ENCODE results near the gene DDX51. TPM values are rescaled to one million over a fixed set of nuclear protein-coding genes. Genes with fewer than 3 reads are reported as not detected.

DDX51 gene
- total and polyA plus RNA-seq, 2 of the 13 experiments (the other 11 are each of a cell fraction or from before 2014, with no cell fraction given) = 10.1 TPM

DNA sequence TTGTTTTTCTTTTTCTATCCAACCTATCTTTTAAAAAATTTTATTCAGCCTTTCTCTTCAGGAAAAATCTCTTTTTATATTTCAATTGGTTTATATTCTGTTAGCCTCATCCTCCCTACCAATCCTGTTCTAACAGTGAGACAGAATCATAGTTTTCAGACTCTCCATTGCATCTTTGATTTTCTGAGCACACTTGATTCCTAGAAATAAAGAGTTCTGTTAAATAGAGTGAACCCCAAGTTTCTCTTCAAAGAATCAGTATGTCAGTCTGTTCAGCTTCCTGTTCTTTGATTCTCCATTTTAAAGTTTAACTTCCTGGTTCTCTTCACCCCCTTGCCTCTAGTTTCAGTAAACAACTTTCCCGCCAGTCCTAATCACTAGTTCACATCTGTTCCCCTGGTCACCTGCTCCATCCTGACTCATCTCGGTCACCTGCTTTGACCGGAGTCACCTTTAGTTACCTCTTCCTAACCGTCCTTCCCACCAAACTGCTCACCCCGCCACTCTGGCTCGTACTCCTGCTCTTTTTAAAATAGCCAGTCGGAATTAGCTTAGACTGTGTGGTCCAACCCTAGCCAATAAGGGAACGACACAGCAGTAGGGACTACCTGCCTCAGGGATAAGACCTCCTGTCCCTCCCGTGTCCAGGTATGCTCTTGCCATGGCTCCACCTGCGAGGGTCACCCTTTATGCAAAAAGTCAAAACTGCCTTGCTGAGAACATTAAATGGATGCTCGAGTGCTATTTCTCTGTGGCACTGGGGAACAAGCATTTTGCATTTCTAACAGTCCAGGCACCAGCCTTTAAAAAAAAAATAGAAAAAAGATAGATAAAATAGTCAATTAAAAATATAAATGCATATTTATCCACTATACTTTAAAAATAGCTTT, 48.4 kb downstream of the DDX51 start (continued):
- TF ChIP-seq RARA (CRISPR knock-in tag; IDR thresholded peaks at IDR 0.05) = peak; percentile 50; the same call in 1 of the 2 replicates
- TF ChIP-seq ZNF543 (CRISPR knock-in tag; IDR thresholded peaks at IDR 0.05) = no peak
- TF ChIP-seq ZNF891 (CRISPR knock-in tag; IDR thresholded peaks at IDR 0.05) = no peak
- peak; percentile 22; the same call in 1 of the 2 replicates for TF ChIP-seq SAP130 (CRISPR knock-in tag; IDR thresholded peaks at IDR 0.05; ENCODE audit: low read depth)
- TF ChIP-seq, protein P1, sequence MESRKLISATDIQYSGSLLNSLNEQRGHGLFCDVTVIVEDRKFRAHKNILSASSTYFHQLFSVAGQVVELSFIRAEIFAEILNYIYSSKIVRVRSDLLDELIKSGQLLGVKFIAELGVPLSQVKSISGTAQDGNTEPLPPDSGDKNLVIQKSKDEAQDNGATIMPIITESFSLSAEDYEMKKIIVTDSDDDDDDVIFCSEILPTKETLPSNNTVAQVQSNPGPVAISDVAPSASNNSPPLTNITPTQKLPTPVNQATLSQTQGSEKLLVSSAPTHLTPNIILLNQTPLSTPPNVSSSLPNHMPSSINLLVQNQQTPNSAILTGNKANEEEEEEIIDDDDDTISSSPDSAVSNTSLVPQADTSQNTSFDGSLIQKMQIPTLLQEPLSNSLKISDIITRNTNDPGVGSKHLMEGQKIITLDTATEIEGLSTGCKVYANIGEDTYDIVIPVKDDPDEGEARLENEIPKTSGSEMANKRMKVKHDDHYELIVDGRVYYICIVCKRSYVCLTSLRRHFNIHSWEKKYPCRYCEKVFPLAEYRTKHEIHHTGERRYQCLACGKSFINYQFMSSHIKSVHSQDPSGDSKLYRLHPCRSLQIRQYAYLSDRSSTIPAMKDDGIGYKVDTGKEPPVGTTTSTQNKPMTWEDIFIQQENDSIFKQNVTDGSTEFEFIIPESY (CRISPR knock-in tag; IDR thresholded peaks at IDR 0.05) = peak; percentile 84

DNA sequence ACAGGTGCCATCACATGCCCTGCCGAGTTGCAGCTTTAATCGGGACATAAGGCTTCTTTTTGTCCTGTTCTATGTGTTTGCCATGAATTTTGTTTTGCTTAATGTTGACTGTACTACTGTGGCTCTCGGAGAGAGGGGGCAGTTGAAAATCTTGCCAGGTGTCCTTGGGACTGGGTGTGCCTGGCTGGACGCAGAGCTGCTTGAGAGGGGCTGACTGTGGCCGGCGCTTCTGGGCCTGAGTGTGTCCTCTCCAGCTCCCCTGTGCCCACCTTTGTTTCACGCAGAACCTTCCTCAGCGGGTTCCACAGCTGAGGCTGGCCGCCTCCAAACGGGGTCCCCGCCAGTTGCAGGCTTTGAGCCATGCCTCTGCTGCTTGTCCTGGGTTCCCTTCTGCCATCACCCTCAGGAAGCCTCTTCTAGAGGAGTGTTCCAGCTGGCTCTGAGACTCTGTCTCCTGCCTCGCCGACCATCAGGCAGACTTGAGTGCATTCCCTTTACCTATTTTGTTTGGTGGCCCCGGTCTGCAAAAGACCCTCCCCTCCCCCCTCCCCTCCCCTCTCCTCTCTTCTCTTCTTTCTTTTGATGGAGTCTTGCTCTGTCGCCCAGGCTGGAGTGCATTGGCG, 49.7 kb downstream of the DDX51 start:
- Histone ChIP-seq H3K27me3 (ENCODE audit: control insufficient read depth in 1 of 2, insufficient read depth in 2 of 2, low read length in 2 of 2) (no peaks in the 10 kb centered on the region), H4K20me1 (ENCODE audit: insufficient read depth, low read length) (0 out of 2 replicates have a peak, but pooled peaks cover 3% of the 10 kb centered on the region), H3K4me2 (ENCODE audit: low read depth, low read length) (no peak overlapping the region), H2AFZ (ENCODE audit: low read length) (no peak overlapping the region), H3K9ac (ENCODE audit: insufficient read depth, low read depth, low read length) (no peak overlapping the region), H3K79me2 (ENCODE audit: insufficient read depth, low read length) (peaks cover 2% of the 10 kb centered on the region), H3K27ac (ENCODE audit: extremely low read length, insufficient read depth, low read length) (no peak overlapping the region), H3K9me3 (ENCODE audit: low read length) (no peaks in the 10 kb centered on the region), H3K36me3 (replicated peaks in 1 of 2; ENCODE audit: control insufficient read depth in 1 of 2, insufficient read depth in 2 of 2, low read length in 2 of 2) (peaks cover 1 to 31% of the 10 kb centered on the region in 2 experiments; a peak in 4 of 5 replicates), H3K4me1 (ENCODE audit: insufficient read depth, low read length) (no peaks in the 10 kb centered on the region), H3K4me3 (replicated peaks in 1 of 3; ENCODE audit: insufficient read depth in 1 of 3, low read depth in 2 of 3, low read length in 3 of 3) (no peak overlapping the region)
- POLR2A ChIA-PET = no interaction called here
- in situ Hi-C loops (cut with HindIII; ENCODE audit: extremely low pct_ligation_motif_present, low pct_unique_long_range_greater_than_20kb) (no loop called here), intact Hi-C loops (cut with micrococcal nuclease; ENCODE audit: unreplicated experiment) (no loop called here)
- DNase-seq (ENCODE audit: low spot score) (no peak), FAIRE-seq (no peak), ATAC-seq (peak; percentile 62)
- CTCF ChIA-PET (ENCODE audit: low intra/inter-chr PET ratio, low total read pairs) = no interaction called here
- BruUV-seq (replicated peaks) = no TSS peak
- 94% methylated on average over 16 of the region's 16 CpGs for WGBS (ENCODE audit: low lambda C conversion rate)
- TF ChIP-seq PCBP1 (IDR thresholded peaks at IDR 0.05; ENCODE audit: borderline replicate concordance, low read depth, low read length) (peak; percentile 89; the same call in 1 of the 2 replicates), ZNF660 (CRISPR knock-in tag; IDR thresholded peaks at IDR 0.05; ENCODE audit: borderline replicate concordance, low read depth) (no peak), HOXA7 (CRISPR knock-in tag; IDR thresholded peaks at IDR 0.05) (no peak), NPAS2 (CRISPR knock-in tag; IDR thresholded peaks at IDR 0.05; ENCODE audit: borderline replicate concordance) (no peak), FOSL2 (CRISPR knock-in tag; IDR thresholded peaks at IDR 0.05) (no peak), ZSCAN30 (CRISPR knock-in tag; IDR thresholded peaks at IDR 0.05) (no peak), HNRNPK (IDR thresholded peaks at IDR 0.05; ENCODE audit: low read depth, low read length, poor library complexity, severe bottlenecking) (peak; percentile 69)
- TF ChIP-seq, protein P2, sequence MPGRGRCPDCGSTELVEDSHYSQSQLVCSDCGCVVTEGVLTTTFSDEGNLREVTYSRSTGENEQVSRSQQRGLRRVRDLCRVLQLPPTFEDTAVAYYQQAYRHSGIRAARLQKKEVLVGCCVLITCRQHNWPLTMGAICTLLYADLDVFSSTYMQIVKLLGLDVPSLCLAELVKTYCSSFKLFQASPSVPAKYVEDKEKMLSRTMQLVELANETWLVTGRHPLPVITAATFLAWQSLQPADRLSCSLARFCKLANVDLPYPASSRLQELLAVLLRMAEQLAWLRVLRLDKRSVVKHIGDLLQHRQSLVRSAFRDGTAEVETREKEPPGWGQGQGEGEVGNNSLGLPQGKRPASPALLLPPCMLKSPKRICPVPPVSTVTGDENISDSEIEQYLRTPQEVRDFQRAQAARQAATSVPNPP (CRISPR knock-in tag; IDR thresholded peaks at IDR 0.05) = no peak
- TF ChIP-seq, protein P3, sequence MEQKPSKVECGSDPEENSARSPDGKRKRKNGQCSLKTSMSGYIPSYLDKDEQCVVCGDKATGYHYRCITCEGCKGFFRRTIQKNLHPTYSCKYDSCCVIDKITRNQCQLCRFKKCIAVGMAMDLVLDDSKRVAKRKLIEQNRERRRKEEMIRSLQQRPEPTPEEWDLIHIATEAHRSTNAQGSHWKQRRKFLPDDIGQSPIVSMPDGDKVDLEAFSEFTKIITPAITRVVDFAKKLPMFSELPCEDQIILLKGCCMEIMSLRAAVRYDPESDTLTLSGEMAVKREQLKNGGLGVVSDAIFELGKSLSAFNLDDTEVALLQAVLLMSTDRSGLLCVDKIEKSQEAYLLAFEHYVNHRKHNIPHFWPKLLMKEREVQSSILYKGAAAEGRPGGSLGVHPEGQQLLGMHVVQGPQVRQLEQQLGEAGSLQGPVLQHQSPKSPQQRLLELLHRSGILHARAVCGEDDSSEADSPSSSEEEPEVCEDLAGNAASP (CRISPR knock-in tag; IDR thresholded peaks at IDR 0.05; ENCODE audit: borderline replicate concordance) = no peak
- TF ChIP-seq, protein P4, sequence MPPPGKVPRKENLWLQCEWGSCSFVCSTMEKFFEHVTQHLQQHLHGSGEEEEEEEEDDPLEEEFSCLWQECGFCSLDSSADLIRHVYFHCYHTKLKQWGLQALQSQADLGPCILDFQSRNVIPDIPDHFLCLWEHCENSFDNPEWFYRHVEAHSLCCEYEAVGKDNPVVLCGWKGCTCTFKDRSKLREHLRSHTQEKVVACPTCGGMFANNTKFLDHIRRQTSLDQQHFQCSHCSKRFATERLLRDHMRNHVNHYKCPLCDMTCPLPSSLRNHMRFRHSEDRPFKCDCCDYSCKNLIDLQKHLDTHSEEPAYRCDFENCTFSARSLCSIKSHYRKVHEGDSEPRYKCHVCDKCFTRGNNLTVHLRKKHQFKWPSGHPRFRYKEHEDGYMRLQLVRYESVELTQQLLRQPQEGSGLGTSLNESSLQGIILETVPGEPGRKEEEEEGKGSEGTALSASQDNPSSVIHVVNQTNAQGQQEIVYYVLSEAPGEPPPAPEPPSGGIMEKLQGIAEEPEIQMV (CRISPR knock-in tag; IDR thresholded peaks at IDR 0.05; ENCODE audit: low read depth) = no peak
